Measurements from ENCODE around the gene KCNMA1.

KCNMA1 gene

GRCh38 chr10:77289790-77290189 is 347.8 kb downstream of the KCNMA1 start:
- ATAC-seq: no peak

GRCh38 chr10:77289027-77289501 is 348.5 kb downstream of the KCNMA1 start:
- ATAC-seq: no peak

- no peak for ATAC-seq
These were observed 349.9 kb downstream of the KCNMA1 start for GRCh38 chr10:77287647-77288120.

GRCh38 chr10:77286531-77287508 is 350.8 kb downstream of the KCNMA1 start:
- no peak for ATAC-seq

GRCh38 chr10:77285529-77286182 is 352.0 kb downstream of the KCNMA1 start:
- no peak for ATAC-seq

GRCh38 chr10:77284797-77285196 is 352.8 kb downstream of the KCNMA1 start:
- ATAC-seq: no peak

GRCh38 chr10:77283326-77283725 is 354.3 kb downstream of the KCNMA1 start:
- ATAC-seq: no peak

GRCh38 chr10:77282163-77282562 is 355.4 kb downstream of the KCNMA1 start:
- ATAC-seq: no peak

- no peak for ATAC-seq
These were observed 355.9 kb downstream of the KCNMA1 start for GRCh38 chr10:77281719-77282118.

GRCh38 chr10:77279207-77279606 is 358.4 kb downstream of the KCNMA1 start:
- ATAC-seq: no peak

GRCh38 chr10:77274046-77274795 is 363.4 kb downstream of the KCNMA1 start:
- no peak for ATAC-seq

- no peak for ATAC-seq
These were observed 368.4 kb downstream of the KCNMA1 start for GRCh38 chr10:77269163-77269562.

- no peak for ATAC-seq
These were observed 368.9 kb downstream of the KCNMA1 start for GRCh38 chr10:77268721-77269120.

- no peak for ATAC-seq
These were observed 369.6 kb downstream of the KCNMA1 start for GRCh38 chr10:77267703-77268675.

GRCh38 chr10:77266242-77266641 is 371.4 kb downstream of the KCNMA1 start:
- ATAC-seq: no peak

GRCh38 chr10:77264527-77264926 is 373.1 kb downstream of the KCNMA1 start:
- no peak for ATAC-seq

GRCh38 chr10:77264107-77264506 is 373.5 kb downstream of the KCNMA1 start:
- no peak for ATAC-seq

GRCh38 chr10:77263700-77264099 is 373.9 kb downstream of the KCNMA1 start:
- ATAC-seq: no peak

GRCh38 chr10:77261146-77261545 is 376.5 kb downstream of the KCNMA1 start:
- ATAC-seq: no peak

- ATAC-seq: no peak
These were observed 378.3 kb downstream of the KCNMA1 start for GRCh38 chr10:77259171-77259874.

GRCh38 chr10:77256346-77256745 is 381.3 kb downstream of the KCNMA1 start:
- ATAC-seq: no peak

All from activated CD4-positive, CD25-positive, alpha-beta regulatory T cell treated with anti-CD3 and anti-CD28 coated beads, Interleukin-2, amount 50 U/mL, for 24 hours (primary cell).